ENCODE measurements around the gene WIPF1.

- TF ChIP-seq CTCF (IDR thresholded peaks at IDR 0.05): no peak
- no peak for TF ChIP-seq POLR2AphosphoS5 (IDR thresholded peaks at IDR 0.05)
- no peak for TF ChIP-seq POLR2A (IDR thresholded peaks at IDR 0.05)
Observed at GRCh38 chr2:174535083-174535482, 62.5 kb downstream of the WIPF1 start.
